Measurements from ENCODE around the gene APOM.

APOM gene

GRCh38 chr6:31658983-31659648 lies 3.4 kb downstream of the APOM start:
- no peak for DNase-seq

GRCh38 chr6:31659649-31660380 lies 4.1 kb downstream of the APOM start:
- peak in 1 of 5 donors; percentile 42 for DNase-seq

GRCh38 chr6:31660381-31661261 lies 4.9 kb downstream of the APOM start, which contains the start of gene C6orf47:
TSS of gene C6orf47 (minus strand) at chr6:31660778. CDS start at chr6:31659947, 831 bp downstream.
- peak; percentile 60 to 79 (median 68) for DNase-seq

GRCh38 chr6:31661262-31662123 lies 5.8 kb downstream of the APOM start:
- DNase-seq = no peak

GRCh38 chr6:31662124-31662723 lies 6.5 kb downstream of the APOM start:
- no peak for DNase-seq

GRCh38 chr6:31663126-31663960 lies 7.6 kb downstream of the APOM start:
- no peak for DNase-seq

GRCh38 chr6:31663961-31664789 lies 8.5 kb downstream of the APOM start:
- no peak for DNase-seq

- DNase-seq = peak; percentile 76 to 95 (median 84)
Observed at GRCh38 chr6:31664790-31665500, 9.3 kb downstream of the APOM start, which contains the start of gene GPANK1. TSS of gene GPANK1 (minus strand) at chr6:31664997. CDS start at chr6:31664478, 519 bp downstream.

- peak; percentile 97 to 99 (median 98) for DNase-seq
Observed at GRCh38 chr6:31665501-31666336, 10.0 kb downstream of the APOM start, which contains the start of gene CSNK2B. TSS of gene CSNK2B (plus strand) at chr6:31666080. CDS start at chr6:31666832, 752 bp downstream.

- DNase-seq = no peak
Observed at GRCh38 chr6:31666337-31666965, 10.8 kb downstream of the APOM start.

- DNase-seq = no peak
Observed at GRCh38 chr6:31669676-31670075, 14.0 kb downstream of the APOM start, which contains the start of gene LY6G5B. TSS of gene LY6G5B (plus strand) at chr6:31669976. CDS start at chr6:31670951, 975 bp downstream.

GRCh38 chr6:31676322-31676903 lies 20.7 kb downstream of the APOM start:
- no peak for DNase-seq

- DNase-seq = no peak
Observed at GRCh38 chr6:31676904-31677303, 21.2 kb downstream of the APOM start.

GRCh38 chr6:31677955-31678354 lies 22.3 kb downstream of the APOM start:
- DNase-seq = no peak

GRCh38 chr6:31680226-31681134 lies 24.8 kb downstream of the APOM start, which contains the start of gene LY6G5C:
TSS of gene LY6G5C (minus strand) at chr6:31681067. CDS start at chr6:31680373, 694 bp downstream.
- peak; percentile 22 to 79 (median 49) for DNase-seq

Data from T-helper 1 cell (primary cell).